Suppressor macrophage treated with lipopolysaccharide for 4 hours (primary cell): ENCODE data around the gene SLC15A3.

Source experiments
- DNase-seq: peaks from one replicate; pipeline ENCODE4 v3.0.0-alpha.2; 2020

The SLC15A3 gene

GRCh38 chr11:60912851-60913528, 39.0 kb downstream of the SLC15A3 start:
- no peak for DNase-seq

GRCh38 chr11:60912223-60912850, 39.6 kb downstream of the SLC15A3 start:
- no peak for DNase-seq

GRCh38 chr11:60910711-60911380, 41.1 kb downstream of the SLC15A3 start:
- peak; percentile 52 for DNase-seq

GRCh38 chr11:60910281-60910687, 41.7 kb downstream of the SLC15A3 start:
- peak; percentile 84 for DNase-seq

- peak; percentile 31 for DNase-seq
Measured at GRCh38 chr11:60909680-60910280, 42.2 kb downstream of the SLC15A3 start.

GRCh38 chr11:60908803-60909202, 43.2 kb downstream of the SLC15A3 start:
- no peak for DNase-seq

- DNase-seq: peak; percentile 99
Measured at GRCh38 chr11:60906132-60906972, 45.6 kb downstream of the SLC15A3 start, which contains the start of gene PRPF19. PRPF19 (minus strand) TSS chr11:60906585; CDS start chr11:60906382, 203 bp downstream.

GRCh38 chr11:60905551-60906113, 46.3 kb downstream of the SLC15A3 start:
- DNase-seq: no peak

GRCh38 chr11:60905047-60905446, 46.9 kb downstream of the SLC15A3 start:
- no peak for DNase-seq

GRCh38 chr11:60902625-60903024, 49.4 kb downstream of the SLC15A3 start:
- no peak for DNase-seq

GRCh38 chr11:60900673-60901404, 51.1 kb downstream of the SLC15A3 start:
- no peak for DNase-seq

- no peak for DNase-seq
Measured at GRCh38 chr11:60899977-60900376, 52.0 kb downstream of the SLC15A3 start.

- DNase-seq: peak; percentile 71
Measured at GRCh38 chr11:60899046-60899936, 52.7 kb downstream of the SLC15A3 start.

GRCh38 chr11:60897496-60897895, 54.5 kb downstream of the SLC15A3 start:
- no peak for DNase-seq

- DNase-seq: peak; percentile 12
Measured at GRCh38 chr11:60895687-60896086, 56.3 kb downstream of the SLC15A3 start.

GRCh38 chr11:60891103-60891741, 60.8 kb downstream of the SLC15A3 start:
- DNase-seq: no peak

GRCh38 chr11:60890696-60891095, 61.3 kb downstream of the SLC15A3 start:
- DNase-seq: no peak

- DNase-seq: no peak
Measured at GRCh38 chr11:60889869-60890311, 62.1 kb downstream of the SLC15A3 start.

GRCh38 chr11:60887556-60887955, 64.4 kb downstream of the SLC15A3 start:
- DNase-seq: peak; percentile 58
